NCI-H510A (cell line): ENCODE data around the gene PARM1.
A peak's percentile ranks its signal among the peaks of the same experiment; 100 is the strongest.

Source experiments
- DNase-seq: peaks from one replicate; lab custom pipeline; 2025; lab: John Stamatoyannopoulos, UW

PARM1 gene

GRCh38 chr4:74932832-74933561, at the start of gene PARM1:
Gene PARM1 (plus strand): TSS chr4:74933116. CDS start chr4:74933328, 212 bp downstream.
- DNase-seq: peak; percentile 93

- no peak for DNase-seq
Measured at GRCh38 chr4:74884266-74884665, 48.6 kb upstream of the PARM1 start.

- DNase-seq: peak; percentile 89
Measured at GRCh38 chr4:74886484-74886883, 46.4 kb upstream of the PARM1 start.

- DNase-seq: no peak
Measured at GRCh38 chr4:74890341-74890740, 42.6 kb upstream of the PARM1 start.

- no peak for DNase-seq
Measured at GRCh38 chr4:74891037-74891436, 41.9 kb upstream of the PARM1 start.

- no peak for DNase-seq
Measured at GRCh38 chr4:74893171-74893570, 39.7 kb upstream of the PARM1 start.

GRCh38 chr4:74896595-74896994, 36.3 kb upstream of the PARM1 start:
- no peak for DNase-seq

- no peak for DNase-seq
Measured at GRCh38 chr4:74897386-74897785, 35.5 kb upstream of the PARM1 start.

GRCh38 chr4:74900862-74901261, 32.1 kb upstream of the PARM1 start:
- DNase-seq: no peak

GRCh38 chr4:74904509-74905065, 28.3 kb upstream of the PARM1 start:
- no peak for DNase-seq

- DNase-seq: no peak
Measured at GRCh38 chr4:74906771-74907170, 26.1 kb upstream of the PARM1 start.

GRCh38 chr4:74919783-74920182, 13.1 kb upstream of the PARM1 start:
- DNase-seq: no peak

GRCh38 chr4:74920704-74921103, 12.2 kb upstream of the PARM1 start:
- DNase-seq: no peak

- DNase-seq: no peak
Measured at GRCh38 chr4:74921490-74921889, 11.4 kb upstream of the PARM1 start.

- DNase-seq: no peak
Measured at GRCh38 chr4:74926007-74926406, 6.9 kb upstream of the PARM1 start.

- DNase-seq: no peak
Measured at GRCh38 chr4:74930162-74930561, 2.8 kb upstream of the PARM1 start.

- no peak for DNase-seq
Measured at GRCh38 chr4:74931376-74931775, 1.5 kb upstream of the PARM1 start.

- no peak for DNase-seq
Measured at GRCh38 chr4:74932010-74932409, 906 bp upstream of the PARM1 start.

- peak; percentile 11 for DNase-seq
Measured at GRCh38 chr4:74933562-74934015, 673 bp downstream of the PARM1 start.

GRCh38 chr4:74934016-74934831, 1.3 kb downstream of the PARM1 start:
- peak; percentile 65 for DNase-seq

GRCh38 chr4:74934888-74935287, 2.0 kb downstream of the PARM1 start:
- DNase-seq: no peak

- no peak for DNase-seq
Measured at GRCh38 chr4:74941123-74941522, 8.2 kb downstream of the PARM1 start.
